ENCODE measurements around the gene DOK7.

DOK7 gene

DNA sequence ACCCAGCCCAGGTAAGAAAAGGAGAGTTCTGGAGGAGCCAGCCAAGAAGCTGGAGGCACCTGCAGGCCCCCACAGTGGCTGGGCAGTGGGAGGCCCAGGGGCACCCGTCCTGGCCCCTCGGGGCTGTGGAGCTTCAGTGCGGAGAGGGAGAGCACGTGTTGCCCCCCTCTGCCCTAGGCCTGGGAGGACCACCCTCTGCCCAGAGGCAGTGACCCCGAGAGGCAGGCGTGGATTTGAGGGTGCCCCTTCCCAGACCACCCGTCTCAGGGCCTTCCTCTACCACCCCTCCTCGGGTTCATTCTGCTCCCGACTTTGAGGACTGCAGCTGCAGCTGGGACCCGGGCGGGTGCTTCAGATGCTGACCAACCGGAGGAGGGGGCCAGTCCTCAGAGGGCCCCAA, 33.5 kb upstream of the DOK7 start:
- TF ChIP-seq ZFX (IDR thresholded peaks at IDR 0.05; ENCODE audit: borderline replicate concordance), result no peak
- TF ChIP-seq, protein P1, sequence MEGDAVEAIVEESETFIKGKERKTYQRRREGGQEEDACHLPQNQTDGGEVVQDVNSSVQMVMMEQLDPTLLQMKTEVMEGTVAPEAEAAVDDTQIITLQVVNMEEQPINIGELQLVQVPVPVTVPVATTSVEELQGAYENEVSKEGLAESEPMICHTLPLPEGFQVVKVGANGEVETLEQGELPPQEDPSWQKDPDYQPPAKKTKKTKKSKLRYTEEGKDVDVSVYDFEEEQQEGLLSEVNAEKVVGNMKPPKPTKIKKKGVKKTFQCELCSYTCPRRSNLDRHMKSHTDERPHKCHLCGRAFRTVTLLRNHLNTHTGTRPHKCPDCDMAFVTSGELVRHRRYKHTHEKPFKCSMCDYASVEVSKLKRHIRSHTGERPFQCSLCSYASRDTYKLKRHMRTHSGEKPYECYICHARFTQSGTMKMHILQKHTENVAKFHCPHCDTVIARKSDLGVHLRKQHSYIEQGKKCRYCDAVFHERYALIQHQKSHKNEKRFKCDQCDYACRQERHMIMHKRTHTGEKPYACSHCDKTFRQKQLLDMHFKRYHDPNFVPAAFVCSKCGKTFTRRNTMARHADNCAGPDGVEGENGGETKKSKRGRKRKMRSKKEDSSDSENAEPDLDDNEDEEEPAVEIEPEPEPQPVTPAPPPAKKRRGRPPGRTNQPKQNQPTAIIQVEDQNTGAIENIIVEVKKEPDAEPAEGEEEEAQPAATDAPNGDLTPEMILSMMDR (IDR thresholded peaks at IDR 0.05), result no peak
- H3K27ac ChIP-seq, result no peak overlapping the region

DNA sequence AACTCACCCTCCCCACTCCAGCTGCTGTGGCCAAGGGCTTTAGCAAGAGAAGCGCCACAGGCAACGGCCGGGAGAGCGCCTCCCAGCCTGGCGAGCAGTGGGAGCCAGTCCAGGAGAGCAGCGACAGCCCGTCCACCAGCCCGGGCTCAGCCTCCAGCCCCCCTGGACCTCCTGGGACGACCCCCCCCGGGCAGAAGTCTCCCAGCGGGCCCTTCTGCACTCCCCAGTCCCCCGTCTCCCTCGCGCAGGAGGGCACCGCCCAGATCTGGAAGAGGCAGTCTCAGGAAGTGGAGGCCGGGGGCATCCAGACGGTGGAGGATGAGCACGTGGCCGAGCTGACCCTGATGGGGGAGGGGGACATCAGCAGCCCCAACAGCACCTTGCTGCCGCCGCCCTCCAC, 32.6 kb upstream of the DOK7 start:
- H3K27ac ChIP-seq, result no peak overlapping the region
- TF ChIP-seq ZFX (IDR thresholded peaks at IDR 0.05; ENCODE audit: borderline replicate concordance), result no peak
- TF ChIP-seq, protein P1 (IDR thresholded peaks at IDR 0.05), result no peak

DNA sequence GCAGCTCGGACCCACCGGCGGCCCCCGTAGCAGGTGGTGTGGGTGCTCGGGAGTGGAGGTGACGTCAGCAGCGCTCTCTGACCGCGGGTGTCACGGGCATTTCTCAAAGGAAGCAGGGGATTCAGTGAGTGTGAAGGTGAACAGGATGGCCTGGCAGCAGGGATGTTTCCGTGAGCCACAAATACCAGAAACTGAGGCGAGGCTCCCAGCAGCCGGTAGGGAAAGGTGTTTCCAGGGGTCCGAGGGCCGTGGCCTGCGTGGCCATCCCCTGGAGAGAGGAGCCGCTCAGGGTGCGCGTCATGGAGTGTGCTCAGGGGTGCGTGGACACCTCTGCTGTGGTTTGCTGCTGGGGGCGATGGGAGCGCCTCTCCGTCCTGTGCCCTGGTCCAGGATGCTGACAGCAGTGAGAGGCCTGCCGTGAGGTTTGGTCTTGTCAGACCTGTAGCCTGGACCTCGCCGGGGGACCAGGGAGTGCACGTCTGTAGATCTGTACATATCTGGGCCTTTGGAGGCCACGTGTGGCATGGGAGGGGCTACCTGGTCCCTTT, 31.6 kb upstream of the DOK7 start:
- TF ChIP-seq, protein P1 (IDR thresholded peaks at IDR 0.05), result no peak
- TF ChIP-seq ZFX (IDR thresholded peaks at IDR 0.05; ENCODE audit: borderline replicate concordance), result no peak

DNA sequence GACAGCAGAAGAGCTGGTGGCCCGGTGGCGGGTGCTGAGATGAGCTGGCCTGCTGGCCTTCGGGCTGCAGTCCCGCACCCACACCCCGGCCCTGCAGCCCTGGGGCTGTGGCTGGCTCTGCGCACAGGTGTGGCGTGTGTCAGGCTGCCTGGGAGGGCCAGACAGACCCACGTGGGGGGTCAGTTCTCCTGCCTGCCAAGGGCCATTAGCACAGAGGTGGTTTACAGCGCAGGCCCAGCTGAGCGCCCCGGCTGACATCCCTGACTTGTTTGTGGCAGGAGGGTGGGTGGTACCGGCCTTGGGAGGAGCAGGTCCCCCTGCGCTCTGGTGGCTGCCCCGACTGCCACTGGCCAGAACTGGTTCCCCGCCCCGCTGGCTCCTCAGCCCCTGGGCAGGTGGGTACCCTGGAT, 30.7 kb upstream of the DOK7 start:
- TF ChIP-seq, protein P1 (IDR thresholded peaks at IDR 0.05), result no peak
- TF ChIP-seq ZFX (IDR thresholded peaks at IDR 0.05; ENCODE audit: borderline replicate concordance), result no peak
- no peak overlapping the region for H3K27ac ChIP-seq

More for the DNA sequence above, 31.6 kb upstream of the DOK7 start:
- H3K27ac ChIP-seq, result no peak overlapping the region

DNA sequence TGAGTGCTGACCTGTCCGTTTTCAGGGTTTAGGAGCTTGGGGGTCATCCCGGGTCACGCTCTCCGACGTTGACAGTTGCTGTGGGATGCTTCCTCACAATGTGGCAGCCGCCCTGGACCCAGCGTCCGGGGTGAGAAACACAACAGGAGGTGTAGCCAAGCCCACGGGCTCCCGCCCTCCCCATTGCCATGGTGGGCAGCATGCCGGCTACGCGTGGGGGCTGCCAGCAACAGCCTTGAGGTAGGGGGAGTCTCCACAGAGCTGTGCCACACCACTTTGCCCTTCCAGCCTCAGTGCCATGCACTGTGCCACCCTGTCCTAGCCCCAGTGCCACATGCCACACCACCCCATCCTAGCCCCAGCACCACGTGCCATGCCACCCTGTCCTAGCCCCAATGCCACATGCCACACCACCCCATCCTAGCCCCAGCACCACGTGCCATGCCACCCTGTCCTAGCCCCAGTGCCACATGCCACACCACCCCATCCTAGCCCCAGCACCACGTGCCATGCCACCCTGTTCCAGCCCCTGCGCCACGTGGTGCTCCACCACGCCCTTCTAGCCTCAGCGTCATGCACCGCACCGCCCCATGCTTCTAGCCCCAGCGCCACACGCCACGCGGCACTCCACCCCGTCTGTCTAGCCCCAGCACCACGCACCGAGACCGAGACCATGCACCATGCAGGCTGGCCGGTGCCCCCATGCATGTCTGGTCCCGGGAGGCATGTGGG, 29.8 kb upstream of the DOK7 start:
- TF ChIP-seq, protein P1 (IDR thresholded peaks at IDR 0.05), result no peak
- TF ChIP-seq ZFX (IDR thresholded peaks at IDR 0.05; ENCODE audit: borderline replicate concordance), result no peak
- no peak overlapping the region for H3K27ac ChIP-seq

DNA sequence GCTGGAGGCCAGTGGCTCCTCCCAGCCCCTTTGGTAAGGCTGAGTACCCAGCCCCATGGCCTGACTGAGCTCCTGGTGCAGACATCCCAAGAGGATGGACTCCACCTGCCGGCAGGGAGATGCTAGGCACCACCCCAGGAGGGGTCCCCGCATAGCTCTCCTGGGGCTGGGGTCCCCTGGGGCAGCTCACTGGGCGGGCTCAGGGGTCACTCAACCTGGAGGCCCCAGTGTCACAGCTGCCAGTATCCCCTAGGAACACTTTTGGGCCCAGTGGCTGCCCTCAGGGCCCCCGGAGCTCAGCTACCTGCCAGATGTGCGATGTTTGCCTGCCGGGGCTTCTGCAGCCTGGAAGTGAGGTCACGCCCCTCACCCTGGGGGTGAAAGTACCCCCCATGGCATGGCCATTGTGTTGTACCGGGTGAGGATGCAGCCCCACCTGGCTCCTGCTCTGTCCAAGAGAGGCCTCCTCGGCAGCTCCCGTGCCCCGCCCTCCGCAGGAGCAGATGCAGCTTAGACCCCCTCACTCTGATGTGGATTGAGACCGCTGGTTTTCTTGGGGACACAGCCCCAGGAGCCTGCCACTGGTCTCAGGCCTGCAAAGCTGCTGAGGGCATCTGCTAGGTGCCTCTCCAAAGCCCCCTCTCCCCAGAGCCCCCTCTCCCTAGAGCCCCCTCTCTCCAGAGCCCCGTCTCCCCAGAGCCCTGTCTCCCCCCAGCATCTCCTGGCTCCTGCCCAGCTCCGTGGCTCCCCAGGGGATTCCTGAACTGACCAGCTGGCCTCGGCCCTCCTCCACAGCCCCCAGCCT, 28.0 kb upstream of the DOK7 start:
- TF ChIP-seq ZFX (IDR thresholded peaks at IDR 0.05; ENCODE audit: borderline replicate concordance), result no peak
- TF ChIP-seq, protein P1 (IDR thresholded peaks at IDR 0.05), result no peak
- H3K27ac ChIP-seq, result no peak overlapping the region

DNA sequence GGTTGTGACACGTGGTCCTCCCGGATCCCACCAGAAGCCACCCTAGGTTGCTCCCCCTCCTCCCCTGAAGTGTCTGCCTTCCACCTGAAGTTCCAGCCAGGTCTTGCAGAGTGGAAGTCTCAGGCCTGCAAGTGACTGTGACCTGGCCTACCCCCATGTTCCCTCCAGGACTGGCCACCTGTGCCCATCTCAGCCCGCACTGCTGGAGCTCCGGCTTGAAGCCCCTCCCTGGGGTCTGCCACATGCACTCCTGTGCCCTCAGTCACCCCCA, 27.5 kb upstream of the DOK7 start:
- H3K27ac ChIP-seq, result no peak overlapping the region
- TF ChIP-seq, protein P1 (IDR thresholded peaks at IDR 0.05), result no peak
- no peak for TF ChIP-seq ZFX (IDR thresholded peaks at IDR 0.05; ENCODE audit: borderline replicate concordance)

Data from 22Rv1 (cell line).